BJ (cell line): ENCODE data around the gene SLC6A5. TPM values are rescaled to one million over a fixed set of nuclear protein-coding genes. Genes with fewer than 3 reads are reported as not detected.

Experiments
- CTCF ChIA-PET: fragments of 350-600 bp; formaldehyde crosslinking; extraction: SDS; loops from one replicate; lab custom pipeline; 2021; ENCODE audit warnings: antibody characterized with exemption, inconsistent platforms; lab: Yijun Ruan, JAX
- POLR2A ChIA-PET: fragments of 300-600 bp; sonication (Branson Sonifier 250); formaldehyde crosslinking; extraction: SDS; loops from one replicate; lab custom pipeline; 2021; ENCODE audit warnings: antibody characterized with exemption; lab: Charles Lee
- DNase-seq: peaks from one replicate; pipeline ENCODE4 v3.0.0-alpha.2; 2011; ENCODE audit warnings: low read depth
- H3K27me3 ChIP-seq: 2 replicates; pipeline ENCODE4 v1.6.0; 2011; ENCODE audit warnings: low read length; ENCODE audit not compliant: control insufficient read depth, insufficient read depth
- H3K36me3 ChIP-seq: 2 replicates; pipeline ENCODE4 v1.5.1; 2011; ENCODE audit warnings: low read length; ENCODE audit not compliant: control insufficient read depth, insufficient read depth
- H3K4me3 ChIP-seq: 2 replicates; pipeline ENCODE4 v1.5.1; 2011; ENCODE audit warnings: low read depth, mild to moderate bottlenecking, control low read depth, low read length
- polyA plus RNA-seq: library from polyadenylated mRNA; depleted of rRNA; stranded (reverse); fragments of >200 nt; gene quantifications from 2 replicates; pipeline ENCODE4 v1.2.3, GENCODE V29; 2011
- TF ChIP-seq, protein P1 (sequence below): IDR thresholded peaks from 2 replicates; pipeline ENCODE4 v1.5.1; 2011; ENCODE audit warnings: low read depth, mild to moderate bottlenecking, control low read depth, inconsistent platforms, low read length, moderate library complexity; ENCODE audit not compliant: insufficient read depth

SLC6A5 gene
- polyA plus RNA-seq, 1 experiment = not detected

DNA sequence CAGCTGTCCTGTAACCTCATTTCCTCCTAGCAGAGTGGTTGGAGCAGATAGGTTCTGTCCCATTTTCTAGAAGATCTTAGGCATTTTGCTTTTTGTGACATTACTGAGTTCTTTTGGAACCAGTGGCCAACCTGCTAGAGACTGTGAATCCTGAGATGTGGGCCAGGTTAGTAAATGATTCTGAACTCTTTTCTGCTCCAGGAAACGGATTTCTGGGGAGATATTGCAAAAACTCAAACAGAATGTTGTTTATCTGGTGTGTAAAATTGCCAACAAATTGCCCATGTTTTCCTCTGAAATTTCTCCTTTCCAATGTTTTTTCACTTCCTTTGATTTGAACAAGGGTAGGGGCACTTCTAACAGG, 32.7 kb downstream of the SLC6A5 start:
- no peaks in the 10 kb centered on the region for H3K36me3 ChIP-seq
- ChIA-PET CTCF (no interaction called here), POLR2A (no interaction called here)
- H3K27me3 ChIP-seq = no peaks in the 10 kb centered on the region
- TF ChIP-seq, protein P1, sequence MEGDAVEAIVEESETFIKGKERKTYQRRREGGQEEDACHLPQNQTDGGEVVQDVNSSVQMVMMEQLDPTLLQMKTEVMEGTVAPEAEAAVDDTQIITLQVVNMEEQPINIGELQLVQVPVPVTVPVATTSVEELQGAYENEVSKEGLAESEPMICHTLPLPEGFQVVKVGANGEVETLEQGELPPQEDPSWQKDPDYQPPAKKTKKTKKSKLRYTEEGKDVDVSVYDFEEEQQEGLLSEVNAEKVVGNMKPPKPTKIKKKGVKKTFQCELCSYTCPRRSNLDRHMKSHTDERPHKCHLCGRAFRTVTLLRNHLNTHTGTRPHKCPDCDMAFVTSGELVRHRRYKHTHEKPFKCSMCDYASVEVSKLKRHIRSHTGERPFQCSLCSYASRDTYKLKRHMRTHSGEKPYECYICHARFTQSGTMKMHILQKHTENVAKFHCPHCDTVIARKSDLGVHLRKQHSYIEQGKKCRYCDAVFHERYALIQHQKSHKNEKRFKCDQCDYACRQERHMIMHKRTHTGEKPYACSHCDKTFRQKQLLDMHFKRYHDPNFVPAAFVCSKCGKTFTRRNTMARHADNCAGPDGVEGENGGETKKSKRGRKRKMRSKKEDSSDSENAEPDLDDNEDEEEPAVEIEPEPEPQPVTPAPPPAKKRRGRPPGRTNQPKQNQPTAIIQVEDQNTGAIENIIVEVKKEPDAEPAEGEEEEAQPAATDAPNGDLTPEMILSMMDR = no peak
- no peak for DNase-seq
- no peak overlapping the region for H3K4me3 ChIP-seq

DNA sequence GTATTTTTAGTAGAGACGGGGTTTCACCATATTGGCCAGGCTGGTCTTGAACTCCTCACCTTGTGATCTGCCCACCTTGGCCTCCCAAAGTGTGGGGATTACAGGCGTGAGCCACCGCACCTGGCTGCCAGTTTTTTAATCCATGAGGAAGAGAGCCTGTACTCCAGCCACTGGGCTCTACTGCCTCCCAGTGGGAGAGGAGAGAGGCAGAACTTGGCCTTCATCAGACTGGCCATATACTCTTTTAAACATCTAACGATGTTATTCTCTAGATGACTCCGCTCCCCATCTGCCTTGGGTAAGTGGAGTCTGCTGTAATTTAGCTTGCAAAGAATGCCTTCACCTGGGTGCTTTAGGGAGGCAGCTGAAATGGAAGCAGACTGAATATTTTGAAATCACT, 34.6 kb downstream of the SLC6A5 start:
- H3K36me3 ChIP-seq = no peaks in the 10 kb centered on the region
- TF ChIP-seq, protein P1 = no peak
- ChIA-PET POLR2A (no interaction called here), CTCF (no interaction called here)
- no peak overlapping the region for H3K4me3 ChIP-seq
- no peak for DNase-seq
- H3K27me3 ChIP-seq = no peaks in the 10 kb centered on the region

DNA sequence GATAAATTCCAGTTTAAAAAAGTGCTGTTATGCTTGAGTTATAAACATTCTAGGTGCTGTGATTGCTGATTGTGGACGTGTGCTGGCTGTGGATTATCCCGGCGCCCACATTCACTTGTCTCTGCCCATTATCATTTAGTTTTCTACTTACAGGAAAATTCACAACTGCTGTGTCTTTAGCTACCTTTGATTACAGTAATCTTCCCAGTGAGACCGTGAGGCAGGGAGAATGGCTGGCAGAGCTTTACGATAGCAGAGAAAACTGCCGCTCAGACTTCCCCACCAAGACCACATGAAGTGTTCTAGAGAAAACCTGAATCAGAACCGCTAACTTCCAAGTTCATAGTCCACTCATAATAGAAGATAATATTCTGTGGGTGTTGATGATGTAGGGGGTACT, 35.4 kb downstream of the SLC6A5 start:
- TF ChIP-seq, protein P1 = no peak
- no peak for DNase-seq
- ChIA-PET CTCF (no interaction called here), POLR2A (no interaction called here)
- no peaks in the 10 kb centered on the region for H3K36me3 ChIP-seq
- no peaks in the 10 kb centered on the region for H3K27me3 ChIP-seq
- no peak overlapping the region for H3K4me3 ChIP-seq

DNA sequence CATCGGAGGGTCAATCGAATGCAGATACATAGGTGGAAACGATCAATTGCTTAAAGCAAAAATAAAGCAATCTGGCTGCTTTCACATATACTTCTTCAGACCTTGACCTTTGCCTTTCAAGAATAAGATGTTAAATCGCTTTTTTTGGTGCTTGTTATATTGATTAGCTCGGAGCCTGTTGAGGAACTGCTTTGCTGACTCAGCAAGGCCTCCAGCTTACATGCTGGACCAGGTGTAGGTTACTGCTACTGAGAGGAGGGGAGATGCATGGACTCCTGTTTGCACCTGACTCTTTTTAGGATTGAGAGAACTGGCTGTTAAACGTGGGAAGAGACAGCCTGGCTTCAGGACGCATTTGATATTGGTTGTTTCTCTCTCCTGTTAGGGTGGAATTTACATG, 38.7 kb downstream of the SLC6A5 start:
- POLR2A ChIA-PET = no interaction called here
- TF ChIP-seq, protein P1 = no peak
- CTCF ChIA-PET = interaction anchor here (2.2 kb wide), 1 partner anchor 10 kb away, joined by 8 read pairs; no protein-coding TSS in a partner anchor
- Histone ChIP-seq H3K36me3 (no peaks in the 10 kb centered on the region), H3K4me3 (no peak overlapping the region), H3K27me3 (no peaks in the 10 kb centered on the region)
- no peak for DNase-seq

DNA sequence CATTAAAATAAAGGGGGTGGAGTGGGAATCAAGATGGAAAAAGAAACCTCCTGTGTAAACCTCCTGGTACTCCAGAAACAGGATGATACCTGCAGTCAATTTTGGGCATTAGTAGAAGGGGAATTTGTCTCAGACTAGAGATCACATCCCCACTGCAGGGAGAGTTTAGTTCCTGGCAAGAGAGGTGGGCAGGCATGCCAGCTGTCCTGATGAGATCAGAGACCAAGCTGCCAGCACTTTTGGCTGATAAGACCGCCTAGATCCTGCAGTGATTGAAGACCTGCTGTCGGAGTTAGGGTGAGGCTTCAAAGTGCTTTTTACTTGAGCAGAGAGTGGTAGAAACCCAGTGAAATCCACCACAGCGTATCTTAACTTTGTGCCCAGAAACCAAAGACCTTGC, 40.3 kb downstream of the SLC6A5 start:
- Histone ChIP-seq H3K36me3 (no peaks in the 10 kb centered on the region), H3K27me3 (no peaks in the 10 kb centered on the region), H3K4me3 (no peak overlapping the region)
- DNase-seq = no peak
- TF ChIP-seq, protein P1 = no peak
- POLR2A ChIA-PET = no interaction called here
- CTCF ChIA-PET = interaction anchor here (0.8 kb wide), 1 partner anchor 8 kb away, joined by 4 read pairs; no protein-coding TSS in a partner anchor
